Measurements from ENCODE around the gene HPSE2.

DNA sequence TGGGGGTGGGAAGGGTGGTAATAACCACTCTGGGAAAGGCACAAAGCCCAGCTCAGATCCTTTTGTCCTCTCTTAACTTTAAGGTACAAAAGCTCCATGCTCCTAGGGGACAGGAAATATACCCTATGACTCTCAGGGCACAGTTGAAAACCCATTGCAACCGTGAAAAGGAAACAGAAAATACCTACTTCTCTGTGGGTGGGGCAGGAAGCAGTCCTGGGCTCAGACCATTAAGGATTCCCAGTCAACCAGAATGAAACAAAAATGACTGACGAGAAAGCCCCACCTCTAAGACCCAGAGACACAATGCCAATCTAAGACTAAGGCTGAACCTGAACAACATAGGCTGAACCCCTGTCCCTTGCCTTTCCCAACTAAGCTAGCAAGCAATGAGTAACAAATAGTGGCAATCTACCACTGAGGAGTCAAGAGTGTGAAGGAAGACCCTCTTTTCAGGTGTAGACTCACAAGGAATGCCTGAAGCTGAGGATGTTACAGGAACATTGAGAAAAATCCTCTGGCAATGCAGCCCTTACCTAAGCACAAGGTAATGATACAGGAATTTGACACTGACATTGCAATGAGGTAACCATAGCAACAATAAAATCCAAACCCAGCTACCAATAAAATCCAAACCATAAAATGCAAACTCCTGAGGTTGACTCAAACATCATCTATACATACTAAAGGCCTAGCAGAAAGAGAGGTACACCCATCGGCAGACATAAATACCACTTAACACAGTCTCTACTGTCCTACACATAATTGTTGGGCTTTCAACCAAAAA is 380.1 kb downstream of the HPSE2 start:
- no peak for TF ChIP-seq EP300 (IDR thresholded peaks at IDR 0.05)
- TF ChIP-seq, protein P1, sequence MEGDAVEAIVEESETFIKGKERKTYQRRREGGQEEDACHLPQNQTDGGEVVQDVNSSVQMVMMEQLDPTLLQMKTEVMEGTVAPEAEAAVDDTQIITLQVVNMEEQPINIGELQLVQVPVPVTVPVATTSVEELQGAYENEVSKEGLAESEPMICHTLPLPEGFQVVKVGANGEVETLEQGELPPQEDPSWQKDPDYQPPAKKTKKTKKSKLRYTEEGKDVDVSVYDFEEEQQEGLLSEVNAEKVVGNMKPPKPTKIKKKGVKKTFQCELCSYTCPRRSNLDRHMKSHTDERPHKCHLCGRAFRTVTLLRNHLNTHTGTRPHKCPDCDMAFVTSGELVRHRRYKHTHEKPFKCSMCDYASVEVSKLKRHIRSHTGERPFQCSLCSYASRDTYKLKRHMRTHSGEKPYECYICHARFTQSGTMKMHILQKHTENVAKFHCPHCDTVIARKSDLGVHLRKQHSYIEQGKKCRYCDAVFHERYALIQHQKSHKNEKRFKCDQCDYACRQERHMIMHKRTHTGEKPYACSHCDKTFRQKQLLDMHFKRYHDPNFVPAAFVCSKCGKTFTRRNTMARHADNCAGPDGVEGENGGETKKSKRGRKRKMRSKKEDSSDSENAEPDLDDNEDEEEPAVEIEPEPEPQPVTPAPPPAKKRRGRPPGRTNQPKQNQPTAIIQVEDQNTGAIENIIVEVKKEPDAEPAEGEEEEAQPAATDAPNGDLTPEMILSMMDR (IDR thresholded peaks at IDR 0.05), result no peak
